SH-SY5Y (cell line): ENCODE results near the gene TYRO3.

Experiments used
- GATA2 ChIP-seq: IDR thresholded peaks from 2 replicates; pipeline ENCODE4 v1.6.1; 2011; ENCODE audit warnings: mild to moderate bottlenecking, low read depth, low read length
- GATA3 ChIP-seq: IDR thresholded peaks from 2 replicates; pipeline ENCODE4 v1.6.1; 2011; ENCODE audit warnings: low read depth, mild to moderate bottlenecking, low read length, moderate library complexity

- TF ChIP-seq GATA2, result no peak
- TF ChIP-seq GATA3, result no peak
Measured at GRCh38 chr15:41511331-41511898, 47.6 kb upstream of the TYRO3 start.
